ENCODE data around the gene AFAP1. TPM values are rescaled to one million over a fixed set of nuclear protein-coding genes. Genes with fewer than 3 reads are reported as not detected.

Gene AFAP1
- total RNA-seq, 2 experiments from 2014 or later = 18.1 to 18.7 TPM

DNA sequence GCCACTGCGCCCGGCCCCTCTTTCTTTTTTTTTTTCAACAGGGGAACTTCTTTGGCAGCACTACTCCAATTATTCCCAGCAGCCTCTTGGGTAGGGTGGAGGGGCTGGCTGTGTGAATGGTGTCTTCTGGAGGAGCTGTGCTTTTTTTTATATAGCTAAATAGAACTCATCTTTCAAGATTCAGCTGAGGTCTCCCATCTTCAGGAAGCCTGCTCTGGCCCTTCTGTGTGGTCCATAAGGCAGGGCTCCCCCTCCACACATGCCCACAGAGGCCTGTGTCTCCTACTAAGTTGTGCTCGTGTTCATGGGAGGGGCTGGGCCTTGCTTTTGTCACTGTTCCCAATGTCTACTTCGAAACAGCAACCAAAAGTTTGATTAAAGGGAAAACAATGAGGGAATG, 116.8 kb downstream of the AFAP1 start:
- POLR2A ChIA-PET = no interaction called here
- CTCF ChIA-PET = interaction anchor here (1.0 to 1.3 kb wide), 2 partner anchors 20 to 629 kb away, joined by 3 to 4 read pairs; no protein-coding TSS in a partner anchor

GRCh38 chr4:7822137-7822505, 117.5 kb downstream of the AFAP1 start:
- ChIA-PET CTCF (interaction anchor here (1.1 to 1.7 kb wide), 2 partner anchors 18 to 20 kb away, joined by 3 to 6 read pairs; no protein-coding TSS in a partner anchor), POLR2A (no interaction called here)

DNA sequence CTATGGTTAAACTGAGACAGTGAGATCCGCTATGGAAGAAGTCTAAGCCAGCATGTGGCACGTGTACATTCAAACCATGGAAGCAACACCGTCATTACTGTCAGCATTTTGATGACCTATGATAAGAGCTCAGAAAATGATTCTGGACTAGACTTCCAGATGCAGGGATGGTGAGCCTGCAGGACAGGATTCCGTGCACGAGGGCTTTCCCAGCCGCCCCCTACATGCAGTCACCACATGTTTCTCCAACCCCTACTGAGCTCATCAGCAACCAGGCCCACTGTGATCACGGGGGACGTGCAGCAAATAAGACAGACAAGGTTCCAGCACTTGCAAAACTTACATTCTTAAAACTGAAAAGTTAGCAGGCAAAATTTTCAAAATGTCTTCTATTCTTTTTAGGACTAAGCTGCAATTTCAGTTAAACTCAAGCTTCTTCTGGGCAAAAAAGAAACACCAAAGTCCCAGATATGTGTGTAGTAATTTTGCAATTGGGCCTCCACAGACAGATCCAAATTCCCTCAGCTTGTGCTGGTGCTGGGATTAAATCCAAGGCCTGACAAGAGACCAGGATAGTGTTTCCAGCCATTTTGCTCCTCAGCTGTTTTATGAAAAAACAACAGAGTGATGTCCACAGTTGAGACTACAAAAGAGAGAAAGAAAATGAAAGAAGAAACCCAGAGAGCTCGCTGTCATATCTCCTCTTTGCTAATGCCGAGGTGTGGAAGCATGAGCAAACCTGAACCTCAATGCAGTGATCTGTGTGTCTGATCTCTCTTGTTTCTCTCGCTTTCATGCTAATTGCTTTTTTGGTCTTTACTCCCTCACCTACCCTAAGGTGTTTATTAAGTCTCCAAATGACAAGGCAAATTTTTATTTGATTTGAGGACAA, 118.2 kb downstream of the AFAP1 start:
- ChIA-PET CTCF (interaction anchor here (0.6 to 1.7 kb wide), 3 partner anchors 17 to 306 kb away, joined by 3 to 6 read pairs (median 3); no protein-coding TSS in a partner anchor), POLR2A (no interaction called here)

GRCh38 chr4:7820031-7820818, 119.4 kb downstream of the AFAP1 start:
- ChIA-PET POLR2A (no interaction called here), CTCF (interaction anchor here (1.7 kb wide), 1 partner anchor 16 kb away, joined by 6 read pairs; no protein-coding TSS in a partner anchor)

DNA sequence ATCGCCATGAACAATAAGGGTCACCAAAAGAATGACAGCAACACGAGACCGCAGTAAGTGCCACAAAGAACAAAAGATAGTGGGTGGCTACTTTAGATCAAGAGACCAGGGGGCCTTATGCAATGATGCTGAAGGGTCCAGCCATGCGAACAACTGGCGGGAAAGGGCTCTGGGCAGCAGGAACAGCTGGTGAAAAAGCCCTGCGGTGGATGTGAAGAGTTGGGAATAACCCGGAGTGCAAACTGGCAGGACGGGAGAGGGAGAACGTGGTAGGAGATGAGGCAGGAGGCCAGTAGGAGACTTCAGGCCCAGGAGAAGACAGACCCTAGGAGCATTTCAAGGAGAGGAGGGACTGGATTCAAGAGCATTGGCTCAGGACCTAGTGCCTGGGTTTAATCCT, 120.2 kb downstream of the AFAP1 start:
- ChIA-PET CTCF (no interaction called here), POLR2A (no interaction called here)

- CTCF ChIA-PET = no interaction called here
- POLR2A ChIA-PET = no interaction called here
Measured at GRCh38 chr4:7818399-7818911, 121.2 kb downstream of the AFAP1 start.

- POLR2A ChIA-PET = no interaction called here
- CTCF ChIA-PET = interaction anchor here (1.0 to 1.4 kb wide), 2 partner anchors 9 to 14 kb away, joined by 3 to 4 read pairs; no protein-coding TSS in a partner anchor
Measured at GRCh38 chr4:7817877-7818398, 121.7 kb downstream of the AFAP1 start.

DNA sequence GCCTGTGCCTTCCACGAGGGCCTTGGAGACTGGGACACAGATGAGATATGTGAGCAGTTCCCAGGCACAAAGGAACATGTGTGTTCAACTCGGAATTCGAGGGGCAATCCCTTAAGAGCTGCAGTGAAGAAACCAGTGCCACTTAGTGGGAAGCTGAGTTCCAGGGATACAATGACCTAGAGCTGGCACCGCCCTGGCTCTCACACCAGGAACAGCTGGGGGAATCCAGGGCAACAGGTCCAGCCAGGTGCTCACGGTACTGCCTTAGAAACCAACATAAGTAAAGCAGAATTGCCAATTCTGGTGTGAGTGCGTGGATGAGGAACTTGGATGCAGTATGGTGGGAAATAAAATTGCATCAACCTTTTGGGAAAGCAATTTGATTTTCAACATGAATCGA, 122.9 kb downstream of the AFAP1 start:
- ChIA-PET POLR2A (no interaction called here), CTCF (interaction anchor here (1.4 kb wide), 1 partner anchor 13 kb away, joined by 4 read pairs; no protein-coding TSS in a partner anchor)

- ChIA-PET CTCF (no interaction called here), POLR2A (interaction anchor here (0.7 kb wide), 1 partner anchor 360 kb away, joined by 5 read pairs; no protein-coding TSS in a partner anchor)
Measured at GRCh38 chr4:7815981-7816380, 123.7 kb downstream of the AFAP1 start.

DNA sequence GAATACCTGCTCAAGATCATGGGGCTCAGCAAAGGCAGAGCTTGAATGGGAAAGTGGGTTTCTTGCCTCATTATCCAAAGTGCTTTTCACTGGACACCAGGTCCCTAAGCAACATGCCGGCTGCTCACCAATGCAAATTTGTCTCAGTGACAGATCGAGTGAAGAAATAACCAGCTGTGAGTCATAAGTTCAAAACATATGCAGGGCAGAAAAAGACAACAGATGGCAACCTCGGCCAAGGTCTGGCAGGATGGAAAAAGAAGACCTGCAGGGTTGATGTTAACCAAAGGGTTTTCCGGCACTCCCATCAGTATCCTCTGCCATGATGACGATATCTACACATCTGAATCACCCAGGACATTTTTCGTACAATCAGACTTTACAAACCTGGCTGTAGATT, 124.1 kb downstream of the AFAP1 start:
- POLR2A ChIA-PET = interaction anchor here (0.7 kb wide), 1 partner anchor 361 kb away, joined by 5 read pairs; no protein-coding TSS in a partner anchor
- CTCF ChIA-PET = no interaction called here

DNA sequence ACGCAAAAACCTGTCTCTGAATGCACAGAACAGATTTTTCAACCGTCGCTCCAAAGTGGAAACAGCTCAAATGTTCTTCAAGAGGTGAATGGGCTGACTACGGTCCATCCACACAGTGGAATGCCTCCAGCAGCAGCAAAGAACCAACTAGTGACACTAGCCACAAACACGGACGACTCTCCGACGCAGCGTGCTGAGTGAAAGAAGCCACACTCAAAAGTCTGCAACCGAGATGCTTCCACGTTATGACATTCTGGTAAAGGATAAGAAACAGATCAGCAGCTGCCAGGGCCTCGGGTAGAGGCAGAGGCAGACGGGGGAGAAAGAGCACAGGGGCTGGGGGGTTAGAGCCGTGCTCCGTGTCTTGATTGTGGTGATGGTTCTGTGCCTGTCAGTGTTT, 125.2 kb downstream of the AFAP1 start:
- POLR2A ChIA-PET = no interaction called here
- CTCF ChIA-PET = interaction anchor here (1.3 kb wide), 1 partner anchor 10 kb away, joined by 5 read pairs; no protein-coding TSS in a partner anchor

- ChIA-PET CTCF (interaction anchor here (1.0 to 1.3 kb wide), 2 partner anchors 9 to 132 kb away, joined by 3 to 5 read pairs; no protein-coding TSS in a partner anchor), POLR2A (no interaction called here)
Measured at GRCh38 chr4:7813674-7814073, 126.0 kb downstream of the AFAP1 start.

GRCh38 chr4:7812921-7813320, 126.7 kb downstream of the AFAP1 start:
- CTCF ChIA-PET = no interaction called here
- POLR2A ChIA-PET = no interaction called here

DNA sequence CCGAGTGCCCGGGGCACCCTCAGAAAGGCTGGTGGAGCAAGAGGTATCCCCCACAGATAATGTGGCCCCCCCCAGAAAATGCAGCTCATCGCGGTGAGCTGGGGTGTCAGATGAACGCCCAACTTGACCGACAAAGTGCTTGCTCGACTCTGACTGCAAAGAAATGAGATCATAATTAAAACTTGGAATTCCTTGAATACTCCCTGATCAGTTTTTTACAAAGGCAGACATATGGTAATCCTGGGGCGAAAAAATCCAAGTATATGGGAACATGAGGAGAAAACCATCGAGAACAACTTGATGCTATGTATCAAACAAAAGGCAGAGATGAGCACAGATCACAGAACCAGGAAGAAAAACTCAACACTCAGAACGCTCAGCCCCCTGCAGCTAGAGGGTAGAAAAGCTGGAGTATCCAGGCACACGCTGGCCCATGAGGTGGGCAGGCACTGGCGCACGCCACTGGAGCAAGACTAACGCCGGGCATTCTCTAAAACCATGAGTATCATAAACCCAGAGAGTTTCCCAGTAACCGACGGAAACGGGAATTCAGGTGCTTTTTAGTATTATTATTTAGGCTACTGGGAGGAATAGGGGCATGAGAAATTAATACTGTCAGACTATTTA, 127.3 kb downstream of the AFAP1 start:
- ChIA-PET POLR2A (no interaction called here), CTCF (no interaction called here)

DNA sequence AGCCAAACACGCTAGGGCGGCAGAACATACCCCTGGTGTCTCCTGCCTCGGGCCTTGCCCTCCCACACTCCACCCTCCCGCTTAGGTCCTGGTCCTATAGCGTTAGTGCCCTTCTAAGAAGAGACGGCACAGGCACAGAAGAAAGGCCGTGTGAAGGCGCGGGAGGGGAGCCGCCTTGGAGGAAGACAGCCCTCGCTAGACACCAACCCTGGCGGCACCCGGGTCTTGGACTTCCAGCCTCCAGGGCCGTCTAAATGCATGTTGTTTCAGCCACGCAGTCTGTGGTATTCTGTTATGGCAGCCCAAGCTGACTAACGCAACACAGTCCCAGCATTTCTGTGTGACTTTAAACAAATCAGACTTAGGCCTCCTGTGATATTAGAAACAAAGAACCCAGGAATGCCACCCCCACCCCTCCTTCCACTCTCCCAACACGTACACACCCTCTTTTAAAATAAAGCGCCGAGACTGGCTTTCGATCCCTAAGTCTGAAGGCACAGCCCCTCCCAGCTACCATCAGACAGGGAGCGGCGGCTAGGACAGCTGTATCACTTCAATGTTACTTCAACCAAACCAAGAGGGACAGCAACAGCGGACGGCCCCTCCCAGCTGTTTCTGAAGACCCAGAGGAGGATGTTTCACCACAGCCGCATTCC, 128.0 kb downstream of the AFAP1 start:
- POLR2A ChIA-PET = no interaction called here
- CTCF ChIA-PET = no interaction called here

- ChIA-PET CTCF (no interaction called here), POLR2A (no interaction called here)
Measured at GRCh38 chr4:7810783-7811535, 128.7 kb downstream of the AFAP1 start.

DNA sequence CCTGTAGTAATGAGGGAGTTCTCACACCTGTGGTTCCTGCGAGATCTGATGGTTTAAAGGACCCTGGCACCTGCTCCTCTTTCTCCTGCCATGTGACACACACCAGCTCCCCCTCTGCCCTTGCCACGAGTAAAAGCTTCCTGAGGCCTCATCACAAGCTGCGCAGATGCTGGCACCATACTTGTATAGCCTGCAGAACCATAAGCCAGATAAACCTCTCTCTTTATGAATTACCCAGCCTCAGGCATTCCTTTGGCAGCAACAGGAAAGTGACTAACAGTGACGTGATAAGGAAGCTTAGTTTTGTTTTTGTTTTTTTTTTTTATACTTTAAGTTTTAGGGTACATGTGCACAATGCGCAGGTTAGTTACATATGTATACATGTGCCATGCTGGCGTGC, 130.9 kb downstream of the AFAP1 start:
- ChIA-PET CTCF (no interaction called here), POLR2A (interaction anchor here (0.6 kb wide), 1 partner anchor 33 kb away, joined by 5 read pairs; no protein-coding TSS in a partner anchor)

DNA sequence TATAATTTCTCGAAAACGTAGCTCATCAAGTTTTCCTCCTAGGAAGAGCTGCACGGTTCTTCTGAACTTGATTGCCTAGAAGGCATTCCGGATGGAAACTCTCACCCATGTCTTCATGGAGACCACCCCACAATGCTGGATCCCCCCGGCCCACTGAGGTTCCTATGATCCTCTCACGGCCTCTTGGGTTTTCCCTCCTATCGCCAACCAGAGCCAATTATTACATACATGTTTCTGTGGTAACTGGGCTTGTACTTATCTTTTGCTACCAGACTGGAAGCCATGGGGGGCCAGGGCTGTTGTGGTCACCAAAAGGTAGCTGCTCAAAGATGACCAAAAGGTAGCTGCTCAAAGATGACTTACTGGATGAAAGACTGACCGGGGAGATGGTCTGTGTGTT, 131.5 kb downstream of the AFAP1 start:
- CTCF ChIA-PET = no interaction called here

More for the DNA sequence above, 131.5 kb downstream of the AFAP1 start:
- POLR2A ChIA-PET = no interaction called here

Measured in activated CD8-positive, alpha-beta memory T cell treated with anti-CD3 and anti-CD28 coated beads for 36 hours (primary cell).